GM20431 (cell line): Measurements from ENCODE around the gene PAX8.
"Not testable (repeated sequence)": the region's sequence is repeated elsewhere in the genome, so short reads cannot be mapped to it uniquely, and the experiment has no call there.

Source experiments
- in situ Hi-C: fragments of 300-500 bp; cut with MseI, MboI; formaldehyde crosslinking; loops from one replicate; pipeline ENCODE4 v1.15.0; 2020; ENCODE audit warnings: low sequenced_read_pairs; ENCODE audit not compliant: unreplicated experiment

PAX8 gene

DNA sequence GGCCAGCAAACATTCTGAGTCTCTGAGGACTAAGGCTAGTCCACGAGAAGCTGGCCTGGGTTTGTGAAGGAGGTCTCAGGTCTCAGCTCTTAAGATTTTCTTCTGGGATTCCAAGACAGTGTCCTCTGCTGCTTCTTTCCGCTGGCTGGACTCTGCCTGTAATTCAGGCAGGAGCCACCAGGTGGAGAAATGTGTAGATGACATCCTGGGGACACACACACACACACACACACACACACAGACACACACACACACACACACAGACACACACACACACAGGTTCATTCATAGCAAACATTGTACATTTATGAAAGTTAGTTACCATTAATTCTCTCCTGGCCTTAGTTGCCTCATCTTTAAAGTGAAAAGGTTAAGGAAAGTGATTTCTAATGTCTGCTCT is 18.9 kb upstream of the PAX8 start:
- in situ Hi-C loops: not testable (repeated sequence)

DNA sequence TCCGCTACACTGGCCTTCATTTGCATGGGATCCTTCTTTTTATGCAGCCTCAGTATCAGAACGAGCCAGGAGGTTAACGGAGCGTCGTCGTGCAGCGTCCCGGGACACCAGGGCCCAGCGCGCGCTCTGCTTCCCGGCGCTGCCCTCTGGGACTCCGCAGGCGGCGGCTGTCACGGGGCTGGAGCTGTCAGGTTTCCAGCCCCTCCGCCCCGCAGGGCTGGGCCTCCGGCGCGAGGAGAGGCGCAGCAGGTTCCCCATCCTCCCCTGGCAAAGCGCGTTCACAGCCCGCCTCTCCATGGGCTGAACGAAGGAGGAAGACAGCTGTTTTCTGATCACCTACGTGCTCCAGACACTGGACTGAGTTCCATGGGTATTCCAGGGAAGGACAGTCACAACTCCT is 12.5 kb upstream of the PAX8 start:
- in situ Hi-C loops: no loop called here

DNA sequence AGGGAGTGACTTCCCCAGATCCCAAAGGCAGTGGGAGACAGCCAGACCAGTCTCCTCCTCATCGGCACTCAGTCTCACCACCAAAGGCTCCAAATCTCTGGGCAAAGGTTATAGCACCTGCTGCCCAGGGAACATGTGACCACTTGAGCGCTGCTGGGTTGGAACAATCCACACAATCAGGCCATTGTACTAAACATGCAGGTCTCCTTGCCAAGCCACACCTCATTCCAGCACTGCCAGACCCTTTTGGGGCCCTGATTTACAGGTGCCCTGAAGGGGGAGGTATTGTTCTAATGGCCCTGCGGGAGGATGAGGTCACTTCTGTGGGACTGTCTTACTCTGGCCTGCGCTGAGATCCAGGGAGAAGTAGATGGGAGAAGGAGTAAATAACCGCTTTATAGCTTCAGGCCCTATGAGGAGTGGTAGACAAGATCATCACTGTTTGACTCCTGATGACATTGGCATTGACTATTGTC is 10.0 kb upstream of the PAX8 start:
- in situ Hi-C loops: not testable (repeated sequence)

DNA sequence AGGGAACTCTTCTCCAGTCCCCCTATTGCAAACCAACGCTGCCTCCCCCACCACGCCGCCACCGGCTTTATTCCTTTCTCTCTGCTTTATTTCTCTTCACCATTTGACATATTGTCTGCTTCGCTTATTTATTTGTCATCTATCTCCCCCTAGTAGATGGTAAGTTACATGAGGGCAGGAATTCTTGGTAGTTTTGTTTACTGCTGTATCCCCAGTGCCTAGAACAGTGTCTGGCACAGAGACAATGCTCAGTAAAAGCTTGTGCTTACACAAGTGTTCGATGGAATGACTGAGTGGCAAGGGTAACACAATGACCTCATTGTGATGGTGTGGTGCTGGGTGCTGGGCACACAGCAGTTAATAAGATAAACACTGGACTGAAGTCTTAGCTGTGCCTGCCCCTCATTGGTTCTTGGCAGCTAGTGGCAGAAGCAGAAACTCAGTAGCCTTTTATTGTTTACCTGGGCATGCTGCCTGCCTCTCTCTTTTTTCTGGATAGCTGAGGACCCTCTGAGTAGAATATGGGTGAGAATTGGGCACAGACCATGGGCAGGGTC is 9.5 kb upstream of the PAX8 start:
- in situ Hi-C loops: not testable (repeated sequence)

DNA sequence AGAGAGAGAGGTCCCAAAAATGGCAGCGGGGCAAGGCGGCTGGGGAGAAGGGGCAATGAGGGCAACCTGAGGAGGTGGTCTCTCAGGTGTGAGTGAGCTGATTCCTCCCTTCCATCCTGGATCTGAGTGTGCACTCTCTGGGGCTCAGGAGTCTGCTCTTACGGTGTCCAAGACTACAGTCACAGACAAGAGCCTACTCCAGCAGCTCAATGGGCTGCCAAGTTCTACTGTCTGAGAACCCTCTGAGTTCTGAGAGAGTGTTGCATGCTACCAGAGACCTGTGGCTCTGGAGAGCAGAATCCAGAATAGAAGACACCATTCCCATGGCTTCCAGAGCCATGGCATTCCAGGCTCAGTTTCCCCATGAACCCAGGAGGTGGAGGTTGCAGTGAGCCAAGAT is 7.1 kb upstream of the PAX8 start:
- in situ Hi-C loops: no loop called here

DNA sequence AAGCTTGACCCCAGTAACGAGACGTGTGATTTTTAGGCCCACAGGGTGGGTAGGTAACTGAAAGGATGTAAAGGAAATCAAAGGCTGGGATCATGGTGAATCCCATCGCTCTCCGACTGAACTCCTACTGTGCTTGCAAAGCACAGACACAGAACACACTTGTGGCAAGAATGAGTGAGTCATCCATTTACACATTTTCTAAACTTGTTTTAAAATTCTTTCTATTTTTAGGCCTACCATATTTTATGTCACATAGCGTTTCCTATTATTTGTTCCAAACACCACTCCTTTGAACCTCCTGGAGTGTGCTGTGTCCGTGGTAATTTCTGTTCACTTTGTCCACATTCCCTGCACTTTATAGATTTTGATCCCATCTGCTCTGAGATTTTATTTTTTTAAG is 6.3 kb upstream of the PAX8 start:
- in situ Hi-C loops: not testable (repeated sequence)

DNA sequence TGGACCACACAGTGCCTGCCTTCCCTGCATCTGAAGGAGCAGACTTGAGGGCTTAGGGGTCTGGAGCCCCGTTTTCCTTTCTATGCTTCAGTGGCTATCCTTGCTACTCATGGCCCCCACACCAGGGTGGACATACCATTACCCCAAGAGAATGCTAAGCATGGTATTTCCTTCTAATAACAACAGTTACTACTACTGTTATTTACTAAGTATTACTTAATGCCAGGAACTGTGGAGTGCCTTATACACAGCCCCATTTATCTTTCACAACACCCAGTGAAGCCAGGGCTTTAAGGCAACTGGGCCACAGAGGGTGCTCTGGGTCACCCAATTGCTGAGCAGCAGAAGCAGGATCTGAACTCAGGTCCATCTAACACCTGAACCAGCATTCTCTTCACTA is 5.8 kb upstream of the PAX8 start:
- in situ Hi-C loops: no loop called here

DNA sequence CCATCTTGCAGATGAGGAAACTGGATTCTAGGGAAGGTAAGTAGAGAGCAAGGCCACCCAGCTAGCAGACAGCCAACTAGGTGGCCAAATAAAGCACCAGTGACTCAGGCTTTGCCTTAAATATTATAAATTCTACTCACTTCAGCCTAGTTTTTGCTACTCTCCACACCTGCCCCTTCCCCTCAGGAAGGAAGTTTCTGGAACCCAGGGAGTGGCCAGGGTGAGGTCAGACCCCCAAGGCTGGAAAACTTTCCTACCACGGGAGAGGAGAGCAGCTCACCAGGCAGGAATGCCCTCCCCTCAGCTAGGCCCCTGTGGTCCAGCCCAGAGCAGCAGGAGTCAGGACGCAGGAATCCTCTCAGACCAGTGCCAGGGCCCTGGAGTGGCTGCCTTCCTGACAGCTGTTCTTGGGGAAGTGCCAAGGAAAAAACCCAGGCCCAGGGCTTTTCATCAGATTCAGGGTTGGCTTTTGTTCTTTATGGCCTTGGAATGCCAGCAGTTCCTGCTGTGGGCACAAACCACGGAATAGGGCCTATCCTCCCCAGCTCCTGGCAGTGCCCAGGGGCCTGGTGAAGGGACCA is 5.1 kb upstream of the PAX8 start:
- in situ Hi-C loops: no loop called here

DNA sequence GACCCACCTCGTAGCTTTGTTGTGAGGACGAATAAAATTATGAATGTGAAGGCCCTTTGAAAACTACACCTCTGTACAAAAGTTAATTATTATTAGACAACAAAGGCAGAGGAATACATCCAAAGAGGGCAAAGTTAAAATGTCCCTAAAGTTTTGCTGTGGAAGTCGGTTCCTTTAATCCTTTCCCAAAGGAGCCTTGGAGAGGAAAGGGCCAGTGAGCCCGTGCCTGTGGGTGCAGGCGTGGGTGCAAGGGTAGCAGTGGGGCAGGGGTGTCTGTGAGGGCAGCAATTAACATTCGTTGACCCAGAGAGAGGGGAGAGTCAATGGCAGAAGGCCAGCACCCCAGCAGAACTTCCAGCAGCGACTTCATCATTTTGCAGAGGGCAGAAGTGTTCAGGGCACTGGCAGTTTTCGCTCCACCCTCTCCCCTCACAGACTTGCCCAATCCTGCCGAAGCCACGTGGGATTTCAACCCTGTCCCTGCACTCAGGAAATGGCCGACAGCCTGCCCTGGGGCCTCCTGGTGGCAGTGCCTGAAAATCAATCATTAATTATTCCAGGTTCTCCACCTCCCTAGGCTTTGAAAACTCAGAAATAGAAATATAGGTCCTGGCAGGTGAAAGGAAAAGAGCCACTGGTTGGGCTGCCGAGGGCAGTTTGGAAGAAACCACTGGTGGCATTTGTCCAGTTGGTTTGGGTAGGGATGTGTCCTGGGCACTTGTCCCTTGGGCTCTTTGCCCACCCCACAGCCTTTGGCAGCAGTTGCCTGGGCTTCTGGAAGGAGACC is 4.2 kb upstream of the PAX8 start:
- in situ Hi-C loops: no loop called here

DNA sequence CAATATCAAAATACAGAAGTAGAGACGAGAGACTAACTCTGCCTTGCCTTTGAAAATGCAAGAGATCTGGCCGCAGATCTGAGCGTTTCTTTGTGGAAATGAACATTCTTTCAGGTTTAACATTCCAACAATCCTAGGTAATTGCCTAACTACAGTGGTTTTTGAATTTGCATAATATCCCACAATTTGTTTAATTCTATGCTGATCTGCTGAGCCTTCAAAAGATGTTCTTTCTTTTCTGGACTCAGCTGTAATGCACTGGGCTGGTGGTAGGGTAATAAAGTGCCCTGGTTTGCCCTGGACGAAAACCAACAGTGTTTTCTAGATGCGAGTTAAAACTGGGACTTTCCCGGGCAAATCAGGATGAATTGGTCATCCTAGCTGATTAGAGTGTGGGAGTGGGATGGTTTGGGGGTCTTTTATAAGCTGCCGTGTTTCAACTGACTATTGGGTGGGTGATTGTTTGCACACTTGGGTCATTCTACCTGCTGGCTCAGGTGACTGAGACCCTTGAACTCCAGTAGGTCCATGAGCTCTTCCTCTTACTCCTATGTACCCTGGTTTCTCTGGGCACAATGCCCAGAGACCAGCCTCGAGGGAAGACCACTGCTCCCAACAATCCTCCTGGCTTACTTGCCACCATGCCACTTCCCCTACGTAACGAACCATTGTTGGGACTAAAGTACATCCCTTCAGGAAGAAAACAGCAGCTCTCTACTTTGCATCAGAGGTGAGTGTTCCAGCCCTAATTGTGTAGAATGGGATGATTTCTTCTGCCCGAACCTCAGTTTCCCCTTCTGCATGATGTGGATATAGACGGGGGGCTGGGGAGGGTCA is 3.4 kb upstream of the PAX8 start:
- in situ Hi-C loops: no loop called here

DNA sequence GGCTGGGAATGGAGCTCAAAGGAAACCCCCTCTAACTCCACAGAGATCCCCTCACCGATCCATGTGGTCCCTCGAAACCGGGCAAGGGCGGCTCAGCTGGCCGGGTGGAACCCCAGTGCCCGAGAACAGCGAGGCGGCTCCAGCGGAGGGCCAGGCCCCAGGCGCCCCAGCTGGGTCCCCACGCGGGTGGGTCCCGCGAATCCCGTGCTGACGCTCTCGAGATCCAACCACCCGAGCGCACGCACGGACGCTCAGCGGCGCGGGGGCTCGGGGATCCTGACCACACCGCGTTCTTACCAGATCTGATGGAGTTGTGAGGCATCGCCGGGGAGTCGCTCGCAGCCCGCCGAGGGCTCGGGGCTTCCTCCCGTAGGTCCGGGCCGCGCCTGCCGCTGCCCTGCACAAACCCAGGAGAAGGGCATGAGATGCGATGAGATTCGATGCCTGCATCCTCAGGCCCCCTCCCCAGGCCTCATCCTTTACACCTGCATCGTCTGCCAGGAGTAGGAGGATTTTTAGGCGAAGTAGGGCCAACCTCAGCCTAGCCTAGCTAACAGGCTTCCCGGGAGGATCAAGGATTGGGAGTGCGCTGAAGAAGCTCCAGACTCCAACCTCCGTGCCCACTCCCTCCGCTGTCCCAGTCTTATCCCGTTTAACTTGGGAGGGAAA is 514 bp downstream of the PAX8 start:
- in situ Hi-C loops: no loop called here

DNA sequence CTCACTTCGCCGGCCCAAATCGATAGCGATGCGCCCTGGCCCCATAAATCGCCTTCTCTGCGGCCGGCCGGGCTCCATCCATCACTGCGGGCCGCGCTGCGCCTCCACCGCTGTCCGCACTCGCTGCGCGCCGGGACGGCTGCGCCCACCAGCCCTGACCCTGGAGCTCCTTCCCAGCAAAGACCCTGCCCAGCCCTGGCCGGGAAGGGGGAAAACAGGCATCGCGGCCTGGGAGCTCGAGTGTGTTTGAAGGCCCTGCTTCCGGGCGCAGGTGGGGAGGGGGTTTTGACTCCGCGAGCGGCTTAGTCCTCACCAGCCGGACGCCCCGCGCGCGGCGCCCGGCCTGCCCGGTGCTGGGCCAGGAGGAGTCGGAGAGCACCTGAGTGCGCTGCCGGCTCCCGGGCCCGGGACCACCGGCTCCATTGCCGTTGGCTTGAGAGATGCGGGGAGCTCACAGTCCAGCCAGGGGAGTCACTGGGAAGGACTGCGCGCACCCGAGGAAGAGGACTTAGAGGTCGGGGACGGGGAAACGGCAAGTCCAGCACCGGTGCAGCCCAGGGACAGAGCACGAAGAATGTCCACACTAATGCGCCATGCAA is 1.1 kb downstream of the PAX8 start:
- in situ Hi-C loops: no loop called here

DNA sequence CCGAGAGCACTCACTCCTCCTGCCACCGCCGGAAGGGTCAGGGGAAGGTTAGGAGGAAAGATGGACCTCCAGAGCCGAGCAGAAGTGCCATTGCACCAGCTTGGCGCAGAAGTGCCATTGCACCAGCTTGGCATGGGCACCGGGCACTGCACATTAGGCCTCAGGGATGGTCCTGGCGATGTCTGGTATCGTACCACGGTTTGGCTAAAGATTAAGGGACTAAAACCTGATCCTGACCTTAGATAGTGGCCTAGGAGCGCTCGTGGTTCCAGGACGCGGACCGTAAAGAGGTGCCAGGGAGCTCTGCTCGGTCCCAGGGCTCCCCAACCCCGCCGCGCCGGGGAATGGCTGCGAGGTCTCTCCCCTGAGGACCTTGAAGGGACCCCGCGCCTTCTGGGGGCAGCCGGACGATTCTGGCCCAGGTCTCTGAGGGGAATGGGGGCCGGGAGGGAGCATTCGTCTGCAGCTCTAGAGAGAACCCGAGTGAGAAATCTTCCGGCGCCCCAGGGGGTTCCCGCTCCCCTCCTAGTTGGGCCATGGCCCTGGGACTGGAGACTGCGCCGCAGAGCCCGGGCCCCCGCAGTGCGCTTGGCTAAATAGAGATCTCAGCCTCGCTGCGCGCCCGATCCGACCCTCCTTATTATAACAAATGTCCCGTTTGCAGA is 1.8 kb downstream of the PAX8 start:
- in situ Hi-C loops: no loop called here

DNA sequence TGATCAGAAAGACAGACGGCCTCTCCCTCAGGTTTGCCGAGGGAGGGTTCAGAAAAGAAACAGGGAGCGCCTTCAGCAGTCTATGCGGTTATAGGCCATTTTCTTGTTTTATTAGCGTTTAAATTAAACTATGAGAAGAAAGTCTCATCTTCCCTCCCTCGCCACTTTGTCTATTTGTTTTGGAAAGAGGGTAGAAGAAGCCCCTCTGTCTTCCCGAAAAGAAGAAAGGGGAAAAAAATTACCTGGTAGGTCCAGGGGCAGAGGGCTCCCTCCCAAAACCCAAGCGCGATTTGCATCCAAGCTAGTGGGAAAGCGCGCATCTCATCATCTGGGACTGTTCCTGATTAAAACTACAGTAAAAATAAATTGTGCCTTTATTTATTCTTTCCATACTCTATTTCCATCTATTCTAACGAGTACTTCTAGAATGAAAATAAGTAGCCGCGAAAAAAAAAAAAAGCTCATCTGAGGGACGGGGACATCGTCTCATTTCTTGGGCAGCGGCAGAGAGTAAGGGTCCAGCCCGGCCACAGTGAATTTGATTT is 2.4 kb downstream of the PAX8 start:
- in situ Hi-C loops: no loop called here

DNA sequence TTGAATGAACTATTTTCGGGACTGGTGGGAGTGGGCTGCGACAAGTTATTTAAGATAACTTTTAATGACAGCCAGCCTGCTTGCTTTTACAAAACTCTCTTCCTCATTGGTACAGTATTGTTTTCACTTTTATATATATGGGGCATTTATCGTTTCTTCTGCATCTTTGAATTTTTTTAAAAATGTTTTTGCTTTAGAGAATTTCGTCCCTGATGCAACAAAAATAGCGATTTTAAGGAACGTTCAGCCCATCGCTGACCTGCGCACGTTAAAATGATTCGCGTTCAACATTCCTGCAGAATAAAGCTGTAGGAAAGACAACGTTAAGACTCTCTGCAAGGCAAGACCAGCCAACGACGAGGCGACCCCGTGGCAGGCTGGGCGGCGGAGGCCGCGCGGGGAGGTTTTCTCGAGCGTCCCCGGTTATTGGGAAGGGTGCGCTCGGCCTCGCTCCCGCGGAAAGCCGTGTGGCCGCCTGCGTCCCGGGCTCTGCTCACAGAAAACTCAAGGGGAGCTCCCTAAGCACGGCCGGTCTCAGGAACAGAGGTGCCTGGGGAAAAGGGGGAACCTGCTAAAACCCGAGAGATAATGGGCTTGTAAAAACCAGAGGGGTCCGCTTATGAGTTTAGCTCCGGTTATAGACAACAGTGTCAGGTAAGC is 3.0 kb downstream of the PAX8 start:
- in situ Hi-C loops: no loop called here

DNA sequence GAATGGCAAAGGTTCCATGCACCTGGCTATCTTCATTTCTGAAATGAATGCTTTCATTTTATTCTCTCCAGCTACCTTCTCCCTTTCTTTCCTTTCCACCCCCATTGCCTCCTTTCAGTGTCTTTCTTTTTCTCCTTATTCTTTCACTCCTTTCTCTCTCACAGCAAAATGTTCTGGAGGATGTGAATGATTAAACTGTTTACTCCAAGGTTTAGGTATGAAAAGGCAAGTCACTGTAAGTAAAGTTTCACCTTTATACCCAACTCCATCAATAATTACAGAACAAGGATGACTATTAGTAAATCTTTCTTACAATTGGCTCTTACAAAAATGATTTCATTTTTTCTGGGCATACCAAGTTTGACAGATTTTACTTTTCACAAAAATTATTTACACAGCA is 4.3 kb downstream of the PAX8 start:
- in situ Hi-C loops: no loop called here

DNA sequence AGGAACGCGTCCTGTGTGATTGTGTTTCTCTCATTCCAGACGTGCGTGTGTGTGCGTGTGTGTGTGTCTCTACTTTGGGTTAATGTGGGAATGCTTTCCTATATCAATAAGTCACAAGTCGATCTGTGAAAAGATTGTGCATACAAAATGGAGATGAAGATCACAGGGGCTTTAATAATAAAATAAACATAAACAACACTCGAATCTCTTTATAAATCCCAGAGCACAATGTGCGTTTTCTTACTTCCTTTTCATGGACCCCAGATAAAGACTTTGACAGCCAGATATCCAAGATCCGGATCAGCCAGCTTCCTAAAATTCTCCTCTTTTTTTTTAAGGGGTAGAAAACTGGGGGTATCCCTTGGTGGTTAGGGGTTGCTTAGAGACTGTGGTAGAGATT is 4.7 kb downstream of the PAX8 start:
- in situ Hi-C loops: no loop called here

DNA sequence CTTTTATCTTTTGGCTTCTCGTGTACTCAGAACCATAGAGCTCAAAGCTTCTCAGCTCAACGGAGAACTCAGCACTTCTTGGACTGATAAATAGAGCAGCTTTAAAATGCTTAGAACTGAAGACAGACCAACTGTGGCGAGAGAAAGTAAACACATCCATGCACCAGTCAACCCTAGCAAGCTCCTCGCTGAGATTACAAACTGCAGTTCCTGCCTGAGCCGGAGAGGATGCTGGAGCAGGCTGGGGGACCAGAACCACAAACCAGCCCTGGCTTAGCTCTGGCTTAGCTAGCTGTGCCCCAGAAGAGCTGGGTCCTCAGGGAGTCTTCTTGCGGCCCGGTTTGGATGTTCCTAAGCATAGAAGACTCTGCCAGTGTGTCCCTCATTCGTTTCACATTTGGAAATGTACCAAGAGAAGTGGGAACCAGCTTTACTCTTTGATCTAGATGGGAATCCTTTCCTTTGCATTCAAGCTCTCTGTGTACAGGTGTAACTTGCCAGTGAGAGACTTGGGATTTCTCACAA is 5.6 kb downstream of the PAX8 start:
- in situ Hi-C loops: no loop called here
